GM19372 (cell line): Measurements from ENCODE around the gene TRIM43.
"Not testable (repeated sequence)": the region's sequence is repeated elsewhere in the genome, so short reads cannot be mapped to it uniquely, and the experiment has no call there.

ENCODE experiments used
- ATAC-seq: cut with Tn5 transposase; IDR thresholded peaks from one replicate; pipeline ENCODE4 v1.9.1; 2021; ENCODE audit warnings: mild to moderate bottlenecking, low read depth, moderate library complexity; ENCODE audit not compliant: unreplicated experiment

TRIM43 gene

GRCh38 chr2:95640515-95641288 is 48.9 kb downstream of the TRIM43 start:
- ATAC-seq = not testable (repeated sequence)

GRCh38 chr2:95641289-95641575 is 49.4 kb downstream of the TRIM43 start:
- ATAC-seq = not testable (repeated sequence)

- not testable (repeated sequence) for ATAC-seq
Measured at GRCh38 chr2:95641787-95642186, 50.0 kb downstream of the TRIM43 start.

DNA sequence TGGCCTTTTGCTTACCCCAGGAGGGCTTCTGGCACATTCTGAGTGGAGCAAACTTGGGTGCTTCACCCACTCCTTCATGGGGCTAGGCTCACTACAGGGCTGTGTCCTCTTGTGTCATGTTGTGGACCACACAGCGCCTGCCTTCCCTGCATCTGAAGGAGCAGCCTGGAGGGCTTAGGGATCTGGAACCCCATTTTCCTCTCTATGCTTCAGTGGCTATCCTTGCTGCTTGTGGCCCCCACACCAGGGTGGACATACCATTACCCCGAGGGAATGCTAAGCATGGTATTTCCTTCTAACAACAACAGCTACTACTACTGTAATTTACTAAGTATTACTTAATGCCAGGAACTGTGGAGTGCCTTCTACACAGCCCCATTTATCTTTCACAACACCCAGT is 50.6 kb downstream of the TRIM43 start:
- ATAC-seq = not testable (repeated sequence)

GRCh38 chr2:95642951-95643350 is 51.1 kb downstream of the TRIM43 start:
- ATAC-seq = not testable (repeated sequence)

DNA sequence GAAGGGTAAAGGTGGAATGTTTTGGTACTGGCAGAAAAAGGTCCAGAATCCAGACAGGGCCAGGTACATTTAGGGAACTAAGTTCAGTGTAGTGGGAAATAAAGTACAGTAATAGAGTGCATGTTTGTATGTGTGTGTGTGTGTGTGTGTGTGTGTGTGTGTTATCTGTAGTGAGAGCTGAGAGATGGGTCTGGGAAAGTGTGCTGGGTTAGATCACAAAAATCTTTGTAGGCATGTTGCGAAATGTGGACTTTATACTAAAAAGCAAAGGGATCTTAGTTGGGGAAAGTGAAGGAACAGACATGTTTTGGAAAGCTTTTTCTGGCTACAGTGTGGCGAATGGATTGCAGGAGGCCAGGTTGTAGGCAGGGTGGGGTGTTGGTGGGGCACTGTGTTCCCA is 53.5 kb downstream of the TRIM43 start:
- not testable (repeated sequence) for ATAC-seq

- ATAC-seq = not testable (repeated sequence)
Measured at GRCh38 chr2:95646274-95646994, 54.6 kb downstream of the TRIM43 start.

DNA sequence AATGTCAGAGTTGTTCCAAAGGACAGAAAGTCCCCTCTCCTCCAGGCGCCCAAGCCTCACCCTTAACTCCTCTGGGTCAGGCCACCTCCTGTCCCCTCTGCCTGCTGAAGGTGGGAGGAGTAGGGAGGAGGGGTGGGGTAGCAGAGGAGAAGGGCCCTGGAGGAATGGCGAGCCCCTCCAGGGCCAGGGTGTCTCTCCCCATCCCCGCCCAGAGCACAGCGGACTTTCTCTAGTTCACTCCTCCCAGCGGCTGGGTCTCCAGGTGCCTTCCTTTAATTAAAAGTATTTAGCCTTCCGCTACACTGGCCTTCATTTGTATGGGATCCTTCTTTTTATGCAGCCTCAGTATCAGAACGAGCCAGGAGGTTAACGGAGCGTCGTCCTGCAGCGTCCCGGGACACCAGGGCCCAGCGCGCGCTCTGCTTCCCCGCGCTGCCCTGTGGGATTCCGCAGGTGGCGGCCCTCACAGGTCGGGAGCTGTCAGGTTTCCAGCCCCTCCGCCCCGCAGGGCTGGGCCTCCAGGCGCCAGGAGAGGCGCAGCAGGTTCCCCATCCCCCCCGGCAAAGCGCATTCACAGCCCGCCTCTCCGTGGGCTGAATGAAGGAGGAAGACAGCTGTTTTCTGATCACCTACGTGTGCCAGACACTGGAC is 57.2 kb downstream of the TRIM43 start:
- ATAC-seq = not testable (repeated sequence)
